GM12873 (cell line): Measurements from ENCODE around the gene SCFD2.

ENCODE experiments used
- CTCF ChIP-seq: IDR thresholded peaks from 2 replicates; pipeline ENCODE4 v1.5.1; 2012; ENCODE audit warnings: low read depth, mild to moderate bottlenecking, moderate library complexity, low read length, control low read depth; ENCODE audit not compliant: insufficient read depth; ENCODE audit errors: missing control alignments

Gene SCFD2

GRCh38 chr4:53067125-53067802 is 298.6 kb downstream of the SCFD2 start:
- no peak for TF ChIP-seq CTCF

DNA sequence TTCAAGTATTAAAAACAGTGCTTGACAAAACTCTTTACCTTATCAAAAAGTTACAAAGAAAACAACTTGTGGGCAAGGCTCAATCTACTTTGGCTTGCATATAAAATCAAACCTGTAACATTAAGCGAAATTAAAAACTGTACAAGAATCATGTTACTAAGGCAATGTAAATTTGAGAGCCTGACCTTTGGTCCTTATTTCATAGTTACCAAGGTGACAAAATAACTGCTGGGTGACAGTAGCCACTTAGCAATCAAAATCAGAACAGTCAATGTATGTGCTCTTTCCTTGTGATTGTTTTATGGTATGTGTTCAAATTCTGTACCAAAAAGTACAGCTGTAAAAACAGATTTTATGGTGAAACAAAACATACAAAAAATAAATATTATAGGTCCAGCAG is 299.7 kb downstream of the SCFD2 start:
- TF ChIP-seq CTCF: no peak

DNA sequence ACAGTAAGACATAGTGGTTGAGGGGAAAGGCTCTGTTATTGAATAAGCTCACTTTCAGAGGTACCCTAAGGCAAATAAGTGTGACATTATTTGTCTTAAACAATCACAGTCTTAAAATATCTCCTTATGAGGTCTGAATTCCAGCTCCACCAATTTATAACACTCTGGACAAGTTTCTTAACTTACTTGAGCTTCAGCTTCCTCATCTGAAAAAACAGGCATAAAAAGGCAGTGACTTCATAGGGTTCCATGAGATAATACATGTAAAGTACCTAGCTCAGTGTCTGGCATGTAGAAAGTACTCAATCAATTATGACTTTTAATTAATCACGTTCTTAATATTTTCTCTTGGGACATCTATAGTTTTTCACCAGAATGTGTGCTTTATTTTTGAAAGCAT is 301.3 kb downstream of the SCFD2 start:
- TF ChIP-seq CTCF: no peak

GRCh38 chr4:53061091-53061850 is 304.6 kb downstream of the SCFD2 start:
- TF ChIP-seq CTCF: no peak

- TF ChIP-seq CTCF: no peak
Observed at GRCh38 chr4:53060278-53060677, 305.6 kb downstream of the SCFD2 start.

DNA sequence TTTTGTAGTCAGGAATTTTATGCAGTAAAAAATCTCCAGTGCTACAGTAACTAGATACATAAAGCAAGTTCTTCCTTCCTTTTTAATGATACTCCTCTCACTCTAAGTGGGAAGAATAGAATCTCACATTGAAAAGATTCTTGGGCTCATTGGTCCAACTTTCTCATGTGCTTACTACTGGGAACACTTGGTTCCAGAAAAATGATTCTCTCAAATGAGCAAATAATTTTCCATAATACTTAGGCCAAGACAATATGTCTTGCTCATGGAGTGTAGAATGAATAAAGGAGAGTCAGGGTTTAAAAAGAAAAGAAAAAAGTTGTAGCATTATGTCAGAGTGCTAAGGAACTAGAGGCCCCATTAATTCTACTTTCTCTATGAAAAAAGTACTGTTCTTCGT is 306.0 kb downstream of the SCFD2 start:
- no peak for TF ChIP-seq CTCF

- no peak for TF ChIP-seq CTCF
Observed at GRCh38 chr4:53059256-53059655, 306.6 kb downstream of the SCFD2 start.
